LNCAP (cell line): ENCODE results near the gene STIP1.

Source experiments
- TF ChIP-seq, protein P1 (sequence below): fragments of 450-650 bp; IDR thresholded peaks from 2 replicates; pipeline ENCODE4 v1.5.1; 2017; ENCODE audit warnings: mild to moderate bottlenecking

Gene STIP1

DNA sequence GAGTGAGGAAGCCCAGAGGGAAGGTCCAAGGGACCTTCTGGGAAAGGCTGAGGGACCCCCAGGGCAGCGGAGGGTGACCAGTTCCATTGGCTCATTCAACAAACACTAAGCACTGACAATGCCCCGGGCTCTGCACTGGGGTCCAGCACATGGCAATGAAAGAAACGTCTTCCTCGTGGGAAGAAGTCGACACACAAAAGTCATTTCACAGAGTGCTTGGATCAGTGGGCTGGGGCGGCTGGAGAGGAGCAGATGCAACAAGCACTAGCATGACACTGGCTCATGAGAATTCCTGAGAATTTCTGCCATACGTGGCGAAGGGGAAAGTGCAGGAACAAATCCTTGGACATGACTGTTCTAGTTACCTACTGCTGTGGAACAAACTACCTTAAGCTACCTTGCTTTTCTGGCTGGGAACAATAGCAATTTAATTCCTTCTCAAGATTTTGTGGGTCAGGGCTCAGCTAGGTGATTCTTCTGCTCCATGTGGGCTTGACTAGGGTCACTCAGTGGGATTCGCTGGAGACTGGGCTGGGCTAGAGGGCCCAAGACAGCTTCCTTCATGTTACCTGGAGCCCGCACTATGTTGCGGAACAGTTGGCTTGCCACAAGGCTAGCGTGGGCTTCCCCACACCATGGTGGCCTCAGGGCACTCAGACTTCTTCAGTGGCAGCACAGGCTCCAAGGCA, 6.9 kb upstream of the STIP1 start:
- TF ChIP-seq, protein P1, sequence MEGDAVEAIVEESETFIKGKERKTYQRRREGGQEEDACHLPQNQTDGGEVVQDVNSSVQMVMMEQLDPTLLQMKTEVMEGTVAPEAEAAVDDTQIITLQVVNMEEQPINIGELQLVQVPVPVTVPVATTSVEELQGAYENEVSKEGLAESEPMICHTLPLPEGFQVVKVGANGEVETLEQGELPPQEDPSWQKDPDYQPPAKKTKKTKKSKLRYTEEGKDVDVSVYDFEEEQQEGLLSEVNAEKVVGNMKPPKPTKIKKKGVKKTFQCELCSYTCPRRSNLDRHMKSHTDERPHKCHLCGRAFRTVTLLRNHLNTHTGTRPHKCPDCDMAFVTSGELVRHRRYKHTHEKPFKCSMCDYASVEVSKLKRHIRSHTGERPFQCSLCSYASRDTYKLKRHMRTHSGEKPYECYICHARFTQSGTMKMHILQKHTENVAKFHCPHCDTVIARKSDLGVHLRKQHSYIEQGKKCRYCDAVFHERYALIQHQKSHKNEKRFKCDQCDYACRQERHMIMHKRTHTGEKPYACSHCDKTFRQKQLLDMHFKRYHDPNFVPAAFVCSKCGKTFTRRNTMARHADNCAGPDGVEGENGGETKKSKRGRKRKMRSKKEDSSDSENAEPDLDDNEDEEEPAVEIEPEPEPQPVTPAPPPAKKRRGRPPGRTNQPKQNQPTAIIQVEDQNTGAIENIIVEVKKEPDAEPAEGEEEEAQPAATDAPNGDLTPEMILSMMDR: no peak

DNA sequence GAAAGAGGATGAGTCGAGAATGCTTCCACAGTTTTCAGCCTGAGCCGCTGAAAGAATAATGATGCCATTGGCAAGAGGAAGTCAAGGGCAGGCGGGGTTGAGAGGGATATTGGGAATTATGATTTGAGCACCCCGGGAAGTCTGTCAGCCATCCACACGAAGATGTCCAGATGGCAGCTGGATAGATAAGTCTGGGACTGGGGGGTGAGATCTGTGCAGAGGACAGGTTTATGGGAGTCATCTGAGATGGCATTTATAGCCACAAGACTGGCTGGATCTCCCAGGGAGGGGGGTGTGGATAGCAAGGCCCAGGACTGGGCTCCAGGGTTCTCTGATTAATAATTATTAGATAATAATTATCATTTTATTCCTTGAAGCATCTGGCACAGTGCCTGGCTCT, 5.1 kb upstream of the STIP1 start:
- TF ChIP-seq, protein P1: no peak

DNA sequence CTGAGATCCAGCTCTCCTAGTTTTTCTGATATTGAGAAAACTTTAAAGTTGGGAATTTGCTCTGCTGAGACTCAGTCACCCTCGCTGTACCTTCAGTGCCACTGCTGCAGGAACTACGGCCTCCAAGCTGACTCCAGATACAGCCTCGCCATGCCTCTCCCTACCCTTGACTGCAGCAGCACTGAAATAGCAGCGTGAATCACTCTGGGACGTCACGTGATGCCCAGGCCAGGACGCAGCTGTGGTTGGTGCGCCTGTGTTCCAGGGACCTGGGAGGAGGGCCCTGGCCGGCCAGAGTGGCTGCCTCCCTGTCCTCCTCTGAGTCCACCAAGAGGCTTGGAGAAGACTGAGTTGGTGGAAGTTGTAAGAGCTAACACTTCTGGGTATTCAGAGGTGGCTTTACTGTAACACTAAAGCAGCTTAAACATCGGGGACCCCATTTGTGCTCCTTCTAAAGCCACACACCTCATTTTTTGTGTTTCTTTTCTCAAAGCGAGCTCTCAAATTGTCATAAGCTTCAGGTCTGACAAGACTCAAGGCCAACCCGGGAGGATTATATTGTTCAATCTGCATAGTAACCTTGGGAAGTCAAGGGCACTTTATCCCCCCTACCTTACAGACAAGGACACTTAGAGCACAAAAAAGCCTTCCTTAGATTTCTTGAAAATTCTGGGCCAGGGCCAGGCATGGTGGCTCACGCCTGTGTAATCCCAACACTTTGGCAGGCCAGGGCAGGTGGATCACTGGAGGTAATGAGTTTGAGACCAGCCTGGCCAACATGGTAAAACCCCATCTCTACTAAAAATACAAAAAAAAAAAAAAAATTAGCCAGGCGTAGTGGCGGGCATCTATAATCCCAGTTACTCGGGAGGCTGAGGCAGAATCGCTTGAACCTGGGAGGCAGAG, 4.2 kb upstream of the STIP1 start:
- TF ChIP-seq, protein P1: no peak

DNA sequence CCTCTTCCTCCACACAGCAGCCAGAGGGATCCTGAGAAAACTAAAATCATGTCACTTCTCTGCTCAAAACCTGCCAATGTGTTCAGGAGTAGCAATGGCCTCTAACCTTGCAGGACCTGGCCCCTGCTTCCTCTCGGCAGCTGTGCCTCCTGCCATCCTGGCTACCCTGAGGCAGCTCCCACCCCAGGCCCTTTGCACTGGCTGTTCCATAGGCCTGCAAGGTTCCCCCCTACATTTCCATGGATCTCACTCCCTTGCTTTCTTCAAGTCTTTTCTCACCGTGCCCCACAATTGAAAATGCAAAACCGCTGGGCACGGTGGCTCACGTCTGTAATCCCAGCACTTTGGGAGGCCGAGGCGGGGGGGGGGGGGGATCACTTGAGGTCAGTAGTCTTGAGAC, 2.1 kb upstream of the STIP1 start:
- TF ChIP-seq, protein P1: no peak

DNA sequence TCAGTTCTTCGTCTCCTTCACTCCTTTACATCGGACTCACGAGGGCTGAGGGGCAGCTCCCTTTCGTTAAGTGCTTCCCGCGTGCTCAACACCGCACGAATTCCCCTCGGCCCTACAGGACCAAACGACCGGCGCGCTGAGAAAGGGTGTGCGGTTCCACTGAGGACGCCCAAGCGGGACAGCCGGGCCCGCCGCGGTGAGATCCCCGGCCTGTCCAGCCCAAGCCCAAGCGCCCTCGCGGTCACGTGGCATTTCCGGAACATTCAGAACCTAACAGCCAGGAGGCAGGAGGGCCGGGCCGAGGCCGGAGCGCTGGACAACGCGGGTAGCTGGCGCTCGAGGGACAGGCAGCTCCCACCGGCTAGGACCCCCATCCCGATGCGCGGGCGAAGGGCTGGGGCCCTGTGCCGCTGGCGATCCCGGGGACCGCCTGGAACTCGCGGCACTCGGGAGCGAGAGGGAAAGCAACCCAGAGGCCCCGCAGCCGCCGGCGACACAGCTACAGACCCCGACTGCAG, 737 bp upstream of the STIP1 start:
- TF ChIP-seq, protein P1: no peak

DNA sequence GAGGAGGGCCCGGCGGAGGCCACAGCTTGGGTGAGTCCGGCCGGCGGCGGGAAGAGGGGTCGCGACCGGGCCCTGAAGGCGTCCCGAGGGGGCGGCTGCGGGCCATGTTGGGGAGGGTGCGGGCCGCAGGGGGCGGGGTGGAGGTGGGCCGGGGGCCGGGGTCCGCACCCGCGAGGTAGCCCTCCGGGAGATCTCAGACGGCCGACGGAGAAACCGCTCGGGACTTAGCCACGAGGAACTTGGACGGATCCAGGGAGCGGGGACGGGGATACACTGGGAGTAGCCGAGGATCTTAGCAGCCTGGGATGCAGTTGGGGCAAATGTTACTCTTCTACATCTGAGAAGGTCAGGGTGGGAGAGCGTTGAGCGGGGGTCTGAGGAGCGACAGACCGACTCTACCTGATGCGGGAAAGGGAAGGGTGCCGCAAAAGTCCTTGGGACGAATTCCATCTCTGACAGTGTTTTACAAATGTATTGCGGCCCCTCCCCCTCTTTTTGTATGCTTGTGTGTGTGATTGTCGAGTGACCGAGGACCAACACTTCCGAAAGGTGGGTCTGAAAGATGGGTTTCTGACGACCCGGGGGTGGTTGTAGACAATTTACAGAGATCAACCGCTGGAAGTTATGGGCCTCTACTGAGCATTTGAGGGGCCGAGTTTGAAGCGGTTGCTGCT, 658 bp downstream of the STIP1 start:
- TF ChIP-seq, protein P1: no peak

DNA sequence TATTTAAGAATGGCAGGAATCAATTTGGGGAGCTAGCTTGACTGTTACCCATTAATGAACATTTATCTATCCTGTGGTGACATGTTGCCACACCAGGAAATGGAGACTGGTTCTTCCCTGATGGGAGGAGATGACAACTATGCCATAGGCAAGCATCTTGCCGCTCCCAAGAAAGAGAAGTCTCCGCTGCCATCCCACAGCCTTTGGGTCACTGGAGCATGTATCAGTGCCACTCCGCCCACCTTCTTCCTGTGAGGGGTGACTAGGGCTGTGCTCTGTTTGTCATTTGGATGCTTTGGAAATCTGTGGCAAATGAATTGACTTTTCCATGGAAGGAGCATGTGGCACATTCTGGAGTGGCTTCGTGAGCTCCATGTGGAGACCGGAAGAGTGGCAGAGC, 6.5 kb downstream of the STIP1 start:
- TF ChIP-seq, protein P1: no peak
